Measurements from ENCODE around the gene WFDC10B.

- no peak for TF ChIP-seq SP1 (IDR thresholded peaks at IDR 0.05)
- no peak for TF ChIP-seq BHLHE40 (IDR thresholded peaks at IDR 0.05; ENCODE audit: borderline replicate concordance)
- TF ChIP-seq, protein P1, sequence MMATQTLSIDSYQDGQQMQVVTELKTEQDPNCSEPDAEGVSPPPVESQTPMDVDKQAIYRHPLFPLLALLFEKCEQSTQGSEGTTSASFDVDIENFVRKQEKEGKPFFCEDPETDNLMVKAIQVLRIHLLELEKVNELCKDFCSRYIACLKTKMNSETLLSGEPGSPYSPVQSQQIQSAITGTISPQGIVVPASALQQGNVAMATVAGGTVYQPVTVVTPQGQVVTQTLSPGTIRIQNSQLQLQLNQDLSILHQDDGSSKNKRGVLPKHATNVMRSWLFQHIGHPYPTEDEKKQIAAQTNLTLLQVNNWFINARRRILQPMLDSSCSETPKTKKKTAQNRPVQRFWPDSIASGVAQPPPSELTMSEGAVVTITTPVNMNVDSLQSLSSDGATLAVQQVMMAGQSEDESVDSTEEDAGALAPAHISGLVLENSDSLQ (IDR thresholded peaks at IDR 0.05), result no peak
These were observed 46.9 kb upstream of the WFDC10B start for GRCh38 chr20:45751721-45752120.
